Measurements from ENCODE around the gene SCD5. TPM values are rescaled to one million over a fixed set of nuclear protein-coding genes. Genes with fewer than 3 reads are reported as not detected.

Gene SCD5
- total RNA-seq, 2 experiments from 2014 or later: 1.6 to 2.2 TPM

DNA sequence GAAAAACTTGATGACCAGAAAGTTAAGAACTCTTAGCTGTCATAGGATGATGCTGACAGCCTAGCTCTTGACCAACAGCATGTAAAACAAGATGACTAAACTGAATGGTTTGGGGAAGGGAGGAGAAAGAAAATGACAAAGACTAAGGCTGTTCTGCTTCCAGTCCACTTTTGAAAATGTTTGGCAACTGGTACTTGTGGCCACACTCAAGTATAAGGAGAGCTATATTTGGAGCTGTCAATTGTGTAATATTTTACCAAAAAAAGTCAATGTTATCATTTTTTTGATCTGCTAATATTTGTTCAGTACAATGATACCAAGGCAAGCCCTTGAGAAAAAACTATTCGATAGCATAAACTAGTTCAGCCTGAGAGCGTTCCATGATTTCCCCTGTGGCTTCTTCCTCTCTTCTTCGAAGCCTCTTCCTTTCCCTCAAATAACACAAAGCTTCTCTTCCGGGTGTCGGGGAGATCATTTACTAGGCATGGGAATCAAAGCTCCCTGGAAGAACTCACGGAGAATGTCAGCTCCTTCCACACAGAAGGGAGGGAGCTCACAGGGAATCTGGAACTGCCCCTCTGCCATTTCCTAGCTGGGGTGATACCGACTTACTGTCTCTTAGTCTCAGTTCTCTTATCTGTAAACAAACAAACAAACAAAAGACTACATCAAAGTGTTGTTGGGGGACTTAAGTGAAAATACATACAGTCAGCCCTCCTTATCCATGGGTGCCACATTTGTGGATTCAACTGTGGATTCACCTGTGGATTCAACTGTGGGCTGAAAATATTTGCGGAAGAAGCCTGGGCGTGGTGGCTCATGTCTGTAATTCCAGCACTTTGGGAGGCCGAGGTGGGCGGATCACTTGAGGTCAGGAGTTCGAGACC lies 82.6 kb downstream of the SCD5 start:
- ChIA-PET POLR2A (no interaction called here), CTCF (no interaction called here)
- TF ChIP-seq CTCF (IDR thresholded peaks at IDR 0.05): no peak
- H3K4me3 Mint-ChIP-seq: no peak overlapping the region
- H3K4me1 Mint-ChIP-seq (ENCODE audit: low read depth): no peaks in the 10 kb centered on the region
- H3K36me3 Mint-ChIP-seq (ENCODE audit: low read depth): no peaks in the 10 kb centered on the region
- peaks cover 2% of the 10 kb centered on the region for H3K27me3 Mint-ChIP-seq
- no peak for ATAC-seq
- no peak for DNase-seq
- no peak overlapping the region for H3K27ac Mint-ChIP-seq
- no peaks in the 10 kb centered on the region for H3K9me3 Mint-ChIP-seq
- intact Hi-C loops (cut with micrococcal nuclease): no loop called here

- Mint-ChIP-seq H3K36me3 (ENCODE audit: low read depth) (no peaks in the 10 kb centered on the region), H3K4me3 (no peak overlapping the region), H3K9me3 (no peaks in the 10 kb centered on the region), H3K27ac (no peak overlapping the region), H3K4me1 (ENCODE audit: low read depth) (no peaks in the 10 kb centered on the region), H3K27me3 (peaks cover 2% of the 10 kb centered on the region)
- ATAC-seq (no peak), DNase-seq (no peak)
- ChIA-PET POLR2A (no interaction called here), CTCF (interaction anchor here (1.5 kb wide), 1 partner anchor 25 kb away, joined by 4 read pairs; no protein-coding TSS in a partner anchor)
- no peak for TF ChIP-seq CTCF (IDR thresholded peaks at IDR 0.05)
- intact Hi-C loops (cut with micrococcal nuclease): no loop called here
Measured at GRCh38 chr4:82713856-82714255, 84.7 kb downstream of the SCD5 start.

DNA sequence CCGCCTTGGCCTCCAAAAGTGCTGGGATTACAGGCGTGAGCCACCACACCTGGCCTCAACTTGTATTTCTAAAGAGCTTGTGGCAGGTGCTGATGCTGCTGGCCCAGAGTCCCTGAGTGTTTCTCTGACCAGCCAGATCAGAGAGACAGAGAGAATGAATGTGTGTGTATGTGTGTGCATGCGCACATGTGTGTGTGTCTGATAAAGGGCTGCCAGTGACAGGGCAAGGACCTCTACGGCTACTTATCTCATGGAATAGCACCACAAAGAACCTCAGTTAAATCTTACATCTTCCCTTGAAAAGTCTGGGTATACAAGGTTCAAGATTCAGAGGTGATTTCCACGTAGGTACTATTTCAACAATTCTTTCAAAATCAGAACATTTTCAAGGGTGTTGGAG lies 86.0 kb downstream of the SCD5 start:
- intact Hi-C loops (cut with micrococcal nuclease): no loop called here
- no peak overlapping the region for H3K27ac Mint-ChIP-seq
- no peaks in the 10 kb centered on the region for H3K36me3 Mint-ChIP-seq (ENCODE audit: low read depth)
- ATAC-seq: no peak
- peaks cover 2% of the 10 kb centered on the region for H3K27me3 Mint-ChIP-seq
- DNase-seq: no peak
- TF ChIP-seq CTCF (IDR thresholded peaks at IDR 0.05): no peak
- no peaks in the 10 kb centered on the region for H3K4me1 Mint-ChIP-seq (ENCODE audit: low read depth)
- no peak overlapping the region for H3K4me3 Mint-ChIP-seq
- no peaks in the 10 kb centered on the region for H3K9me3 Mint-ChIP-seq
- ChIA-PET POLR2A (no interaction called here), CTCF (interaction anchor here (2.2 kb wide), 1 partner anchor 26 kb away, joined by 12 read pairs; no protein-coding TSS in a partner anchor)

GRCh38 chr4:82711158-82711785 lies 87.3 kb downstream of the SCD5 start:
- H3K27me3 Mint-ChIP-seq: peaks cover 2% of the 10 kb centered on the region
- DNase-seq: no peak
- POLR2A ChIA-PET: no interaction called here
- intact Hi-C loops (cut with micrococcal nuclease): no loop called here
- no peaks in the 10 kb centered on the region for H3K36me3 Mint-ChIP-seq (ENCODE audit: low read depth)
- TF ChIP-seq CTCF (IDR thresholded peaks at IDR 0.05): no peak
- no peaks in the 10 kb centered on the region for H3K4me1 Mint-ChIP-seq (ENCODE audit: low read depth)
- H3K27ac Mint-ChIP-seq: no peak overlapping the region
- H3K9me3 Mint-ChIP-seq: no peaks in the 10 kb centered on the region
- H3K4me3 Mint-ChIP-seq: no peak overlapping the region
- ATAC-seq: no peak
- CTCF ChIA-PET: interaction anchor here (0.6 to 2.2 kb wide), 2 partner anchors 24 to 27 kb away, joined by 4 to 12 read pairs; no protein-coding TSS in a partner anchor

All from activated CD8-positive, alpha-beta T cell treated with anti-CD3 and anti-CD28 coated beads for 36 hours (primary cell).